Measurements from ENCODE around the gene MCCC1. TPM values are rescaled to one million over a fixed set of nuclear protein-coding genes. Genes with fewer than 3 reads are reported as not detected.

MCCC1 gene
- total and polyA plus RNA-seq, 2 experiments from 2014 or later, result 20.4 to 21.5 TPM

DNA sequence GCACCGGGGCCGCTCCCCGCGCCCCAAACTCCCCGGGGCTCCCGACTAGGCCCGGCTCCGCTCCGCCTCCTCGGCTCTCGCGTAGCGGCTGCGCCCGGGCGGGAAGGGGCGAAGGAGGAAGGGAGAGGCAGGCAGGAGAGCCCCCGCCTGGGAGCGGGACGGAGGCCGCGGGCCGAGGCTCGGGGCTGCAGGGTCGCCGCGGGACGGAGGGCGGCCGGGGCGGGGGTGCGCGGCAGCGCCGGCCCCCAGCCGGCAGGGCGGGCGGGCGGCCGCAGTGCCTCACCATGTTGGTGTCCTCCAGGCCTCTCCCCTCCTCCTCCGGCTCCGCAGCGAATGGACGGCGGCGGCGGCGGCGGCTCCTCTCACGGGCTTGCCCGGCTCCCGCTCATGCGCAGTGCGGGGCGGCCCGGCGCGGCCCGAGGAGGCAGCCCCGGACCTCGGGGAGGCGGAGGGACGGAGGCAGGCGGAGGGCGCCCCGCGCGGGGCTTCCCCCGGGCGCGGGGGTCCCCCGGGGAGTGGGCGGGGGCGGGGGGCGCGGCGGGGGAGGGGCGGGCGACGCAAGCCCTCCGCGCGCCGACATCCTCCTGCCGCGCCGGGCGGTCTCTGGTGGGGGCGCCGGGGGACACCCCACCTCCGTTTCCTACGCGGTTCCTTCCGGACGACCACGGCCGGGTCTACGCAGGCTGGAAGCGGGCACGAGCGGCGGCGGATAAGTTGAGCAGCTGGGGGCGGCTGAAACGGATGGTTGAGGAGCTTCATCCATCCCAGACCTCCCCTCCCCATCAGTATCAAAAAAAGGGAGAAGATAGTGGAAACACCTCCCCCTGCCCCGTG lies 118.9 kb downstream of the MCCC1 start, which contains the start of gene DCUN1D1:
TSS of gene DCUN1D1 (minus strand) at position 335 of the 834 bp plus-strand sequence. CDS start at position 286, 49 bp downstream.
- Histone ChIP-seq H3K79me2 (ENCODE audit: insufficient read depth) (peaks cover 45% of the 10 kb centered on the region), H3K4me1 (ENCODE audit: insufficient read depth) (peaks cover 13% of the 10 kb centered on the region; the same call in 1 of the 2 replicates), H4K20me1 (ENCODE audit: insufficient read depth) (peaks cover 8% of the 10 kb centered on the region; the same call in 1 of the 2 replicates), H3K9me2 (ENCODE audit: insufficient read depth) (no peaks in the 10 kb centered on the region), H3K27me3 (replicated peaks; ENCODE audit: insufficient read depth) (no peaks in the 10 kb centered on the region), H3K4me2 (ENCODE audit: unreplicated experiment) (peak within 1 kb of the TSS; percentile 78), H3K9me3 (ENCODE audit: low read depth) (no peaks in the 10 kb centered on the region), H3K9ac (peak within 1 kb of the TSS; percentile 80), H3K4me3 (peak within 1 kb of the TSS; percentile 93), H3K27ac (peak within 1 kb of the TSS; percentile 4; the same call in 1 of the 2 replicates), H3F3A (ENCODE audit: insufficient read depth) (no peaks in the 10 kb centered on the region), H2AFZ (peak within 1 kb of the TSS; percentile 89), H3K36me3 (ENCODE audit: low read depth) (no peaks in the 10 kb centered on the region)
- TF ChIP-seq EZH2phosphoT487 (IDR thresholded peaks at IDR 0.05; ENCODE audit: insufficient read depth, low read depth) (no peak), EZH2 (IDR thresholded peaks at IDR 0.05; ENCODE audit: insufficient read depth, poor library complexity, severe bottlenecking) (no peak)
- WGBS, 2 experiments (ENCODE audit: low coverage in 1 of 2, low lambda C conversion rate in 2 of 2, missing lambda C conversion rate in 2 of 2), result 2 to 4% methylated on average over 27 to 44 of the region's 106 CpGs
- in situ Hi-C loops (cut with MboI), result no loop called here
- DNase-seq, result peak; percentile 95

- peak overlapping the region; percentile 4; the same call in 1 of the 2 replicates for H3K27ac ChIP-seq
- no peaks in the 10 kb centered on the region for H3F3A ChIP-seq (ENCODE audit: insufficient read depth)
- H3K9me3 ChIP-seq (ENCODE audit: low read depth), result no peaks in the 10 kb centered on the region
- peaks cover 13% of the 10 kb centered on the region; the same call in 1 of the 2 replicates for H3K4me1 ChIP-seq (ENCODE audit: insufficient read depth)
- peak overlapping the region; percentile 93 for H3K4me3 ChIP-seq
- no peaks in the 10 kb centered on the region for H3K36me3 ChIP-seq (ENCODE audit: low read depth)
- peak; percentile 52 for DNase-seq
- no peaks in the 10 kb centered on the region for H3K9me2 ChIP-seq (ENCODE audit: insufficient read depth)
- 1 to 3% methylated on average over 14 to 18 of the region's 29 CpGs for WGBS, 2 experiments (ENCODE audit: low coverage in 1 of 2, low lambda C conversion rate in 2 of 2, missing lambda C conversion rate in 2 of 2)
- in situ Hi-C loops (cut with MboI), result no loop called here
- TF ChIP-seq EZH2phosphoT487 (IDR thresholded peaks at IDR 0.05; ENCODE audit: insufficient read depth, low read depth), result no peak
- H3K9ac ChIP-seq, result peak overlapping the region; percentile 78
- no peaks in the 10 kb centered on the region for H3K27me3 ChIP-seq (replicated peaks; ENCODE audit: insufficient read depth)
- peaks cover 8% of the 10 kb centered on the region; the same call in 1 of the 2 replicates for H4K20me1 ChIP-seq (ENCODE audit: insufficient read depth)
- peaks cover 52% of the 10 kb centered on the region for H3K79me2 ChIP-seq (ENCODE audit: insufficient read depth)
- H2AFZ ChIP-seq, result peak overlapping the region; percentile 74
- H3K4me2 ChIP-seq (ENCODE audit: unreplicated experiment), result peak overlapping the region; percentile 78
Observed at GRCh38 chr3:182979674-182980191, 119.6 kb downstream of the MCCC1 start.

- WGBS, 2 experiments (ENCODE audit: low coverage in 1 of 2, low lambda C conversion rate in 2 of 2, missing lambda C conversion rate in 2 of 2), result 8 to 10% methylated on average over 10 of the region's 10 CpGs
- Histone ChIP-seq H3K9me2 (ENCODE audit: insufficient read depth) (no peaks in the 10 kb centered on the region), H3K27ac (0 out of 2 replicates have a peak overlapping the region, but pooled peaks have one; percentile 4), H3K4me3 (peak overlapping the region; percentile 93), H2AFZ (peak overlapping the region; percentile 74), H3K36me3 (ENCODE audit: low read depth) (no peaks in the 10 kb centered on the region), H3K27me3 (replicated peaks; ENCODE audit: insufficient read depth) (no peaks in the 10 kb centered on the region), H3K79me2 (ENCODE audit: insufficient read depth) (peaks cover 57% of the 10 kb centered on the region), H3K9me3 (ENCODE audit: low read depth) (no peaks in the 10 kb centered on the region), H3K4me1 (ENCODE audit: insufficient read depth) (peaks cover 13% of the 10 kb centered on the region; the same call in 1 of the 2 replicates), H4K20me1 (ENCODE audit: insufficient read depth) (peaks cover 8% of the 10 kb centered on the region; the same call in 1 of the 2 replicates), H3K4me2 (ENCODE audit: unreplicated experiment) (peak overlapping the region; percentile 78), H3F3A (ENCODE audit: insufficient read depth) (no peaks in the 10 kb centered on the region), H3K9ac (peak overlapping the region; percentile 78)
- in situ Hi-C loops (cut with MboI), result no loop called here
- peak; percentile 50 for DNase-seq
- no peak for TF ChIP-seq EZH2phosphoT487 (IDR thresholded peaks at IDR 0.05; ENCODE audit: insufficient read depth, low read depth)
- no peak for TF ChIP-seq EZH2 (IDR thresholded peaks at IDR 0.05; ENCODE audit: insufficient read depth, poor library complexity, severe bottlenecking)
Observed at GRCh38 chr3:182979103-182979673, 120.1 kb downstream of the MCCC1 start.

DNA sequence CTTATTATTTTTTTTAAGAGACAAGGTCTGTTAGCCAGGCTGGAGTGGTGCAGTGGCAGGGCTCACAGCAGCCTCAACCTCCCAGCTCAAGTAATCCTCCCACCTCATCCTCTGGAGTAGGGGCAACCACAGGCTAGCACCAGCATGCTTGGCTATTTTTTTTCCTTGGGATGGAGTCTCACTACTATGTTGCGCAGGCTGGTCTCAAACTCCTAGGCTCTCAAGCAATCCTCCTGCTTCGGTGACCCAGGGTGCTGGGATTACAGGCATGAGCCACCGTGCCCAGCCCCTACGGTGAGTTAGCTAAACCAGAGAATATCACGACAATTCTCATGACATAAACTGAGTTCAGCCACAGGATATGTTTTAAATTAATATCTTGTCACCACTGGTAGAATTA lies 120.9 kb downstream of the MCCC1 start:
- peak overlapping the region; percentile 93 for H3K4me3 ChIP-seq
- H3K4me1 ChIP-seq (ENCODE audit: insufficient read depth), result peaks cover 13% of the 10 kb centered on the region; the same call in 1 of the 2 replicates
- TF ChIP-seq EZH2phosphoT487 (IDR thresholded peaks at IDR 0.05; ENCODE audit: insufficient read depth, low read depth), result no peak
- TF ChIP-seq EZH2 (IDR thresholded peaks at IDR 0.05; ENCODE audit: insufficient read depth, poor library complexity, severe bottlenecking), result no peak
- peak overlapping the region; percentile 78 for H3K4me2 ChIP-seq (ENCODE audit: unreplicated experiment)
- H4K20me1 ChIP-seq (ENCODE audit: insufficient read depth), result peaks cover 8% of the 10 kb centered on the region; the same call in 1 of the 2 replicates
- no peaks in the 10 kb centered on the region for H3K9me2 ChIP-seq (ENCODE audit: insufficient read depth)
- no peaks in the 10 kb centered on the region for H3K27me3 ChIP-seq (replicated peaks; ENCODE audit: insufficient read depth)
- 55 to 58% methylated on average over 5 of the region's 5 CpGs for WGBS, 2 experiments (ENCODE audit: low coverage in 1 of 2, low lambda C conversion rate in 2 of 2, missing lambda C conversion rate in 2 of 2)
- no peaks in the 10 kb centered on the region for H3K9me3 ChIP-seq (ENCODE audit: low read depth)
- DNase-seq, result no peak
- no peaks in the 10 kb centered on the region for H3F3A ChIP-seq (ENCODE audit: insufficient read depth)
- in situ Hi-C loops (cut with MboI), result no loop called here
- no peak overlapping the region for H2AFZ ChIP-seq
- no peak overlapping the region for H3K27ac ChIP-seq
- no peaks in the 10 kb centered on the region for H3K36me3 ChIP-seq (ENCODE audit: low read depth)
- H3K9ac ChIP-seq, result peak overlapping the region; percentile 78
- peaks cover 65% of the 10 kb centered on the region for H3K79me2 ChIP-seq (ENCODE audit: insufficient read depth)
